CD4-positive, CD25-positive, alpha-beta regulatory T cell (primary cell): Measurements from ENCODE around the gene TARS3. TPM values are rescaled to one million over a fixed set of nuclear protein-coding genes. Genes with fewer than 3 reads are reported as not detected.

Experiments used
- ATAC-seq, 2 donors: fragments of 150-1000 bp; cut with Tn5 transposase; one replicate each; pipeline ENCODE4 v1.10.0; 2021; ENCODE audit warnings: low read depth in 2 of 2, moderate number of reproducible peaks in 2 of 2, moderate library complexity in 1 of 2
- DNase-seq, 3 donors: peaks; one replicate each; pipeline versions ENCODE4 v3.0.0 to v3.0.0-alpha.2; 2012 to 2022; ENCODE audit warnings: mixed read lengths in 1 of 3
- H3K27ac ChIP-seq: one replicate; pipeline ENCODE4 v1.7.0; 2013; ENCODE audit warnings: mild to moderate bottlenecking, low read length; ENCODE audit not compliant: insufficient read depth, poor library complexity, severe bottlenecking
- H3K27me3 ChIP-seq: one replicate; pipeline ENCODE4 v1.7.0; 2013; ENCODE audit warnings: low read length; ENCODE audit not compliant: control insufficient read depth, insufficient read depth
- H3K36me3 ChIP-seq: one replicate; pipeline ENCODE4 v1.7.0; 2013; ENCODE audit warnings: mild to moderate bottlenecking, low read length, moderate library complexity; ENCODE audit not compliant: control insufficient read depth, insufficient read depth
- H3K4me1 ChIP-seq: 2 replicates; pipeline ENCODE4 v1.7.0; 2013; ENCODE audit warnings: mild to moderate bottlenecking, low read length; ENCODE audit not compliant: insufficient read depth, control insufficient read depth, poor library complexity, severe bottlenecking
- H3K4me3 ChIP-seq: one replicate; pipeline ENCODE4 v1.7.0; 2013; ENCODE audit warnings: low read depth, mild to moderate bottlenecking, low read length, moderate library complexity
- H3K9me3 ChIP-seq, 2 experiments: 1 replicate in 1 of 2; 2 replicates in 1 of 2; pipeline ENCODE4 v1.7.0; 2013; ENCODE audit warnings: low read length in 2 of 2, mild to moderate bottlenecking in 1 of 2, moderate library complexity in 1 of 2; ENCODE audit not compliant: control insufficient read depth in 2 of 2
- H3K27ac Mint-ChIP-seq, 3 donors: one replicate each; pipeline ENCODE4 v1.8.0; 2020 to 2022; ENCODE audit warnings: mild to moderate bottlenecking in 3 of 3, mixed read lengths in 3 of 3, moderate library complexity in 2 of 3
- H3K27me3 Mint-ChIP-seq: one replicate; pipeline ENCODE4 v1.8.0; 2022; ENCODE audit warnings: mild to moderate bottlenecking, mixed read lengths
- H3K36me3 Mint-ChIP-seq: one replicate; pipeline ENCODE4 v1.8.0; 2020; ENCODE audit warnings: mixed read lengths
- H3K4me1 Mint-ChIP-seq, 4 donors: one replicate each; pipeline ENCODE4 v1.8.0; 2020 to 2022; ENCODE audit warnings: mixed read lengths in 4 of 4, mild to moderate bottlenecking in 1 of 4
- H3K4me3 Mint-ChIP-seq, 4 donors: one replicate each; pipeline ENCODE4 v1.8.0; 2020 to 2022; ENCODE audit warnings: mild to moderate bottlenecking in 4 of 4, mixed read lengths in 4 of 4, moderate library complexity in 3 of 4
- H3K9me3 Mint-ChIP-seq, 7 donors: one replicate each; pipeline ENCODE4 v1.8.0; 2020 to 2022; ENCODE audit warnings: mixed read lengths in 7 of 7, mild to moderate bottlenecking in 3 of 7, moderate library complexity in 2 of 7
- polyA plus RNA-seq, 4 donors: library from polyadenylated mRNA; unstranded; fragments of 300-500 nt; fragmentation: Illumina TruSeq; gene quantifications; one replicate each; pipeline ENCODE4 v1.2.3, GENCODE V29; 2021
- total RNA-seq: library from RNA; stranded (reverse); gene quantifications from one replicate; pipeline ENCODE4 v1.2.3, GENCODE V29; 2022

Gene TARS3
- total and polyA plus RNA-seq, 5 donors from 2014 or later: 6.5 to 15.9 (median 9.1) TPM

DNA sequence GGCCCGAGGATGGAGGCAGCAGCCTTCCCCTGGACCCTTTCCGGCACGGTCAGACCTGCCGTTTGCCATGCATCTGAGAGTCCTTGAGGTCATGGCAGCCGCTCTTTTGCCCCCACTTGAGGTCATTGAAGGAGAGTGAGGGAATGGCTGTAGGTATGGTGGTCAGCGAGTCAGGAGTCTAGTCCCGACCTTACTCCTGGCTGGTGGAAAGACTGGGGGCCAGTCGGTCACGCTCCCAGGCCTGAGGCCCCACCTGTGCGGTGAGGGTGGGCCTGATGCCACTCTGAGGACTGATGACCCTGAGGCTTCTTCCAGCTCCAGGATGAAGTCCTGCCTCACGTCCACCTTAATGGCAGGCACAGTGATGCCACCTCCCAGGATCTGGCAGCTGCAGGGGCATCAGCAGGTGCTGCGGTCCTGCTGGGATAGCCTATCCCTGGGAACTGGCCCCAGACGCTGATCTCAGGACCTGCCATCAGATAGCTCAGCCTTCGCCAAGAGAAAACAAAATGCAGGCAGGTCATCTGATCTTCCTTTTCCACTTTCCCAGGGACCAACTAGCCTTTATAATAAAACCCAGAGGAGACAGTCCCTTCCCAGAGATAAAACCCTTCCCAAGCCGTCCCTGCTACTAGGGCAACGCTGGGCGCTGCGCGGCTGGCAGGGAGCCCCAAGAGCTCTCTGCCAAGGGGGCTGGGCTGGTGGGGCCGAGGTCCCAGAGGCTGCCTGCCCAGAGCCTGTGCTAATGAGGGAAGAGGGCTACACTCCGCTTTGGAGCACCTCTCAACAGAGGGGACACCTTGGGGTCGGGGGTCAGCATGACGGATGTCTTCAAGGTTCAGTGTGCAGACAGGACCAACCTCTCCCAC, 114.3 kb downstream of the TARS3 start:
- Mint-ChIP-seq H3K9me3 (peaks cover 0 to 1% (median 0%) of the 10 kb centered on the region in 7 donors), H3K27me3 (peaks cover 4% of the 10 kb centered on the region), H3K4me1 (no peaks in the 10 kb centered on the region)

DNA sequence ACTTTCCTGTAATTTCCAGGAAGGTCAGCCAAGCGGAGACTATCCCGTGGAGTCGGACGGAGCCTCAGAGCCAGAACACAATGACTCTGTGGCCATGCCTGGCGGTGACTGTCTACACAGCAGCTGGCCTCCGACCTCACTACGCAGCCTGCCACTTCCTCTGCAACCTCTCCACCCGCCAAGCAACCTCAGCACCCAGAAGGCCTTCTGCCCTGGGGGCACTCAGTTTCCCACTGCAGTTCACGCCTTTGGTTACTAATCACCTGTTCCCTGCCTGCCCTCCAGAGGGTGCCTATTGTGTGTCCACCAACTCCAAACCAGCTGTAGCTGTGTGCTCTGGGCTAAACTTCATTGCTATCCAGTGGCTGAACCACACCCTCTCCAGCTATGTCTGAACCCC, 116.1 kb downstream of the TARS3 start:
- Mint-ChIP-seq H3K27ac (no peak overlapping the region), H3K9me3 (peaks cover 0 to 6% (median 1%) of the 10 kb centered on the region in 7 donors), H3K4me3 (no peak overlapping the region), H3K36me3 (peaks cover 6% of the 10 kb centered on the region), H3K27me3 (peaks cover 4% of the 10 kb centered on the region), H3K4me1 (no peaks in the 10 kb centered on the region)
- ATAC-seq (no peak), DNase-seq (no peak)
- Histone ChIP-seq H3K4me3 (no peak overlapping the region), H3K4me1 (no peaks in the 10 kb centered on the region), H3K36me3 (no peaks in the 10 kb centered on the region), H3K27ac (no peak overlapping the region), H3K9me3 (no peaks in the 10 kb centered on the region), H3K27me3 (peaks cover 3% of the 10 kb centered on the region)

More for the DNA sequence above, 114.3 kb downstream of the TARS3 start:
- Mint-ChIP-seq H3K4me3 (no peak overlapping the region), H3K36me3 (no peaks in the 10 kb centered on the region), H3K27ac (no peak overlapping the region)
- Histone ChIP-seq H3K4me3 (no peak overlapping the region), H3K27ac (no peak overlapping the region), H3K4me1 (no peaks in the 10 kb centered on the region), H3K36me3 (no peaks in the 10 kb centered on the region), H3K9me3 (no peaks in the 10 kb centered on the region), H3K27me3 (peaks cover 3% of the 10 kb centered on the region)
- DNase-seq (no peak), ATAC-seq (no peak)

- Histone ChIP-seq H3K4me3 (no peak overlapping the region), H3K36me3 (no peaks in the 10 kb centered on the region), H3K4me1 (no peaks in the 10 kb centered on the region), H3K27ac (no peak overlapping the region), H3K27me3 (peaks cover 3% of the 10 kb centered on the region), H3K9me3 (no peaks in the 10 kb centered on the region)
- peaks cover 3% of the 10 kb centered on the region for H3K27me3 Mint-ChIP-seq
- H3K4me1 Mint-ChIP-seq: no peaks in the 10 kb centered on the region
- no peak overlapping the region for H3K4me3 Mint-ChIP-seq
- ATAC-seq: no peak
- peaks cover 6% of the 10 kb centered on the region for H3K36me3 Mint-ChIP-seq
- peaks cover 0 to 6% (median 1%) of the 10 kb centered on the region in 7 donors for H3K9me3 Mint-ChIP-seq
- H3K27ac Mint-ChIP-seq: no peak overlapping the region
- no peak for DNase-seq
These were observed 117.2 kb downstream of the TARS3 start for GRCh38 chr15:101607108-101607507.

- H3K4me3 ChIP-seq: no peak overlapping the region
- Mint-ChIP-seq H3K36me3 (peaks cover 6% of the 10 kb centered on the region), H3K9me3 (peaks cover 0 to 6% (median 2%) of the 10 kb centered on the region in 7 donors), H3K27me3 (peaks cover 11% of the 10 kb centered on the region), H3K4me1 (no peaks in the 10 kb centered on the region), H3K27ac (no peak overlapping the region), H3K4me3 (no peak overlapping the region)
- no peaks in the 10 kb centered on the region for H3K36me3 ChIP-seq
- peaks cover 12% of the 10 kb centered on the region for H3K27me3 ChIP-seq
- H3K27ac ChIP-seq: no peak overlapping the region
- no peaks in the 10 kb centered on the region for H3K4me1 ChIP-seq
- DNase-seq: no peak
- ATAC-seq: no peak
- no peaks in the 10 kb centered on the region for H3K9me3 ChIP-seq
These were observed 120.0 kb downstream of the TARS3 start for GRCh38 chr15:101604124-101604874.

Other genes with a start within 250 kb of the TARS3 start
- gene PCSK6, start 234.8 kb downstream of the TARS3 start, total RNA-seq: 1.1 TPM
- under 1 TPM in 3 of 4 donors, not detected in 1; 0.07 to 0.33 (median 0.10) TPM for gene PCSK6, start 234.8 kb downstream of the TARS3 start, polyA plus RNA-seq
- 85.4 TPM for gene TM2D3, start 72.1 kb downstream of the TARS3 start, total RNA-seq
- 10 to 100 TPM; 30.9 to 49.5 (median 39.4) TPM for gene TM2D3, start 72.1 kb downstream of the TARS3 start, polyA plus RNA-seq
- gene OR4F6, start 79.0 kb upstream of the TARS3 start, total RNA-seq: not detected
- not detected for gene OR4F6, start 79.0 kb upstream of the TARS3 start, polyA plus RNA-seq
- gene OR4F15, start 87.7 kb upstream of the TARS3 start, total RNA-seq: not detected
- gene OR4F15, start 87.7 kb upstream of the TARS3 start, polyA plus RNA-seq: not detected